Activated naive CD4-positive, alpha-beta T cell treated with anti-CD3 and anti-CD28 coated beads, Interleukin-2, amount 50 U/mL, for 24 hours (primary cell): ENCODE results near the gene ZRANB1.
A peak's percentile ranks its signal among the peaks of the same experiment; 100 is the strongest.

Source experiments
- H3K27ac Mint-ChIP-seq: one replicate; pipeline ENCODE4 v1.8.0; 2021; ENCODE audit warnings: mild to moderate bottlenecking, mixed read lengths
- H3K27me3 Mint-ChIP-seq: one replicate; pipeline ENCODE4 v1.8.0; 2021; ENCODE audit warnings: mixed read lengths
- H3K36me3 Mint-ChIP-seq: one replicate; pipeline ENCODE4 v1.8.0; 2021; ENCODE audit warnings: mixed read lengths
- H3K4me1 Mint-ChIP-seq: one replicate; pipeline ENCODE4 v1.8.0; 2021; ENCODE audit warnings: mixed read lengths
- H3K4me3 Mint-ChIP-seq: one replicate; pipeline ENCODE4 v1.8.0; 2021; ENCODE audit warnings: mild to moderate bottlenecking, mixed read lengths
- H3K9me3 Mint-ChIP-seq: one replicate; pipeline ENCODE4 v1.8.0; 2021; ENCODE audit warnings: mixed read lengths

Gene ZRANB1

GRCh38 chr10:125001313-125002046 is 59.6 kb downstream of the ZRANB1 start:
- no peak overlapping the region for H3K27ac Mint-ChIP-seq
- no peak overlapping the region for H3K4me3 Mint-ChIP-seq
- no peaks in the 10 kb centered on the region for H3K27me3 Mint-ChIP-seq
- no peaks in the 10 kb centered on the region for H3K9me3 Mint-ChIP-seq
- H3K36me3 Mint-ChIP-seq = no peaks in the 10 kb centered on the region
- H3K4me1 Mint-ChIP-seq = no peaks in the 10 kb centered on the region

DNA sequence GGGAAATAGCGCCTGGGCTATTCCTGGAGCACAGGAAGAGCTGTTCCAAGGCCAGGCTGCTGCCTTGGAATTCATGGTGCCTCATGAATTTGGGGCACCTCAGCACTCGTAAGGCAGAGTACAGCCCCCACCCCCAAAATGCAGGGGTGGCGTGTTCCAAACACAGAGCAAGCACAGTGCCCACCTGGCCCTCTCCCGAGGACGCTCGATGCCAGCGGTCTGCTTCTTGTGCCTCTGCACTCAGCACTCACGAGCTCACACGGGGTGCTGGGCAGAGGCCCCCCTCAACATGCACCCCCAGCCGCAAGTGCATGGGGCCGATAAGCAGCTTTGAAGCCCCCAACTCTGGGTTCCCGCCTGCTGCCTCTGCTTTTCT is 60.1 kb downstream of the ZRANB1 start:
- no peak overlapping the region for H3K4me3 Mint-ChIP-seq
- H3K27ac Mint-ChIP-seq = no peak overlapping the region
- H3K36me3 Mint-ChIP-seq = no peaks in the 10 kb centered on the region
- no peaks in the 10 kb centered on the region for H3K4me1 Mint-ChIP-seq
- H3K27me3 Mint-ChIP-seq = no peaks in the 10 kb centered on the region
- H3K9me3 Mint-ChIP-seq = no peaks in the 10 kb centered on the region

- Mint-ChIP-seq H3K4me3 (no peak overlapping the region), H3K9me3 (no peaks in the 10 kb centered on the region), H3K27ac (peak overlapping the region; percentile 23), H3K27me3 (no peaks in the 10 kb centered on the region), H3K36me3 (no peaks in the 10 kb centered on the region), H3K4me1 (no peaks in the 10 kb centered on the region)
Measured at GRCh38 chr10:125002423-125003145, 60.7 kb downstream of the ZRANB1 start.

DNA sequence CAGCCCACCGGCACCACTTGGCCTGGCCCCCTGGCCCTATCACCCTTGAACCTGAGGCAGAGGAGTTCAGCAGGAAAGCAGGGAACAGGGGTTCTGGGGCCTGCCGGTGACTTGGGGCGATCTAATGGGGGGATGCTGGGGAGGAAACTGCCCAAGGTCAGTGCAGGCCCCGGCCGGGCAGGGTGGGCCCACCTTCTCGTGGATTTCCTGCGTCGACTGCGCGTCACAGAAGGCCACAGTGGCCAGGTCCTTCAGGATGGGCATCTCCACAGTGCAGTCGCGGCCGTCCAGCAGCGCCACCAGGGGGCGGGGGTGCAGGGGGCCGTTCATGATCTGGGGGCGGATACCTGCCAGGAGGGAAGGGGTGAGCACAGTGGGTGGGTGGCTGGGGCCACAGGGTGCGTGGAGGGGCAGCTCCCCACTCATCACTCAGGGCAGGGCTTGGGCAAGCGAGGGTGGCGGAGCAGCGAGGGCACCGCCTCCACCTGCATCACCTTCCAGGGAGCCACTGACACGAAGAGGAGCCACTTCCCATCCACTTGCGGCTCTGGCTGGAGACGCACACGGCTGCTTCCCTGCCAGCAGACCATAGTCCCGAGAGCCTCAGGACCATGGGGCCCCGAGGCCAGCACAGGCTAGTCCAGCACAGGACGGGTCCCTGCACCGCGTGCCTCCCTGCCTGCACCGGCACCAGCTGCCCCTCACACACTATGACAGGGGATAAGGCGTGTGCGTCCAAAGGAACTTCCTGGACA is 61.4 kb downstream of the ZRANB1 start:
- peak overlapping the region; percentile 23 for H3K27ac Mint-ChIP-seq
- no peak overlapping the region for H3K4me3 Mint-ChIP-seq
- H3K36me3 Mint-ChIP-seq = no peaks in the 10 kb centered on the region
- H3K4me1 Mint-ChIP-seq = no peaks in the 10 kb centered on the region
- no peaks in the 10 kb centered on the region for H3K9me3 Mint-ChIP-seq
- no peaks in the 10 kb centered on the region for H3K27me3 Mint-ChIP-seq

GRCh38 chr10:125003901-125004467 is 62.1 kb downstream of the ZRANB1 start:
- no peaks in the 10 kb centered on the region for H3K4me1 Mint-ChIP-seq
- H3K27ac Mint-ChIP-seq = no peak overlapping the region
- no peak overlapping the region for H3K4me3 Mint-ChIP-seq
- H3K9me3 Mint-ChIP-seq = no peaks in the 10 kb centered on the region
- H3K27me3 Mint-ChIP-seq = no peaks in the 10 kb centered on the region
- no peaks in the 10 kb centered on the region for H3K36me3 Mint-ChIP-seq

GRCh38 chr10:125004571-125005311 is 62.8 kb downstream of the ZRANB1 start:
- H3K4me3 Mint-ChIP-seq = no peak overlapping the region
- H3K27ac Mint-ChIP-seq = no peak overlapping the region
- H3K9me3 Mint-ChIP-seq = no peaks in the 10 kb centered on the region
- no peaks in the 10 kb centered on the region for H3K27me3 Mint-ChIP-seq
- H3K4me1 Mint-ChIP-seq = no peaks in the 10 kb centered on the region
- no peaks in the 10 kb centered on the region for H3K36me3 Mint-ChIP-seq

- Mint-ChIP-seq H3K4me3 (no peak overlapping the region), H3K27me3 (no peaks in the 10 kb centered on the region), H3K9me3 (no peaks in the 10 kb centered on the region), H3K27ac (no peak overlapping the region), H3K36me3 (no peaks in the 10 kb centered on the region), H3K4me1 (no peaks in the 10 kb centered on the region)
Measured at GRCh38 chr10:125005312-125006187, 63.6 kb downstream of the ZRANB1 start.

DNA sequence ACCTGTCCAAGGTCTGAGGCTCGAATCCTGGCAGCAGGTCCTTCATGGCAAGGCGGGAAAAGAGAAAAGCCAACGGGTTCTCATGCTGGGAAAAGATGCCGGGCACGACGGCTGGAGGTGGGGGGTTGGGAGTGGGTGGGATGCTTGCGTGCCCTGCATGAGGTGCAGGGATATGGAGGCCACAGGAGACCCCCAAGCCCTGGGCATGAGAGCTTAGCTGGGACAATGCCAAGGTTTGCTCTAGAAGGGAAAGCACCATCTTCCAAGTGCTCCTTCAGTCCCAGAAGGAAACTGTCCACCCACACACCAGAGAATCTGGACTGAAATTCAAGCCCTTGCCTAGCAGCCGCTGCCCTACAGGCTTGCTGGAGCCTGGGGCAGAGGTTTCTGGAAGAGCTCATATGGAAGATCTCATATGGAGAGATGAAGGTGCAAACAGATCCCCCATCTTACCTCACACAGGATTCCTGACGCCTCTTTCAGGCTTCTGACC is 64.3 kb downstream of the ZRANB1 start:
- Mint-ChIP-seq H3K27me3 (no peaks in the 10 kb centered on the region), H3K4me3 (no peak overlapping the region), H3K4me1 (no peaks in the 10 kb centered on the region), H3K27ac (no peak overlapping the region), H3K9me3 (no peaks in the 10 kb centered on the region), H3K36me3 (no peaks in the 10 kb centered on the region)

GRCh38 chr10:125006921-125007426 is 65.1 kb downstream of the ZRANB1 start:
- Mint-ChIP-seq H3K36me3 (no peaks in the 10 kb centered on the region), H3K27ac (no peak overlapping the region), H3K9me3 (no peaks in the 10 kb centered on the region), H3K4me1 (no peaks in the 10 kb centered on the region), H3K27me3 (no peaks in the 10 kb centered on the region), H3K4me3 (no peak overlapping the region)

GRCh38 chr10:125007436-125007835 is 65.5 kb downstream of the ZRANB1 start:
- no peak overlapping the region for H3K4me3 Mint-ChIP-seq
- H3K4me1 Mint-ChIP-seq = no peaks in the 10 kb centered on the region
- H3K27me3 Mint-ChIP-seq = no peaks in the 10 kb centered on the region
- no peak overlapping the region for H3K27ac Mint-ChIP-seq
- no peaks in the 10 kb centered on the region for H3K9me3 Mint-ChIP-seq
- no peaks in the 10 kb centered on the region for H3K36me3 Mint-ChIP-seq

DNA sequence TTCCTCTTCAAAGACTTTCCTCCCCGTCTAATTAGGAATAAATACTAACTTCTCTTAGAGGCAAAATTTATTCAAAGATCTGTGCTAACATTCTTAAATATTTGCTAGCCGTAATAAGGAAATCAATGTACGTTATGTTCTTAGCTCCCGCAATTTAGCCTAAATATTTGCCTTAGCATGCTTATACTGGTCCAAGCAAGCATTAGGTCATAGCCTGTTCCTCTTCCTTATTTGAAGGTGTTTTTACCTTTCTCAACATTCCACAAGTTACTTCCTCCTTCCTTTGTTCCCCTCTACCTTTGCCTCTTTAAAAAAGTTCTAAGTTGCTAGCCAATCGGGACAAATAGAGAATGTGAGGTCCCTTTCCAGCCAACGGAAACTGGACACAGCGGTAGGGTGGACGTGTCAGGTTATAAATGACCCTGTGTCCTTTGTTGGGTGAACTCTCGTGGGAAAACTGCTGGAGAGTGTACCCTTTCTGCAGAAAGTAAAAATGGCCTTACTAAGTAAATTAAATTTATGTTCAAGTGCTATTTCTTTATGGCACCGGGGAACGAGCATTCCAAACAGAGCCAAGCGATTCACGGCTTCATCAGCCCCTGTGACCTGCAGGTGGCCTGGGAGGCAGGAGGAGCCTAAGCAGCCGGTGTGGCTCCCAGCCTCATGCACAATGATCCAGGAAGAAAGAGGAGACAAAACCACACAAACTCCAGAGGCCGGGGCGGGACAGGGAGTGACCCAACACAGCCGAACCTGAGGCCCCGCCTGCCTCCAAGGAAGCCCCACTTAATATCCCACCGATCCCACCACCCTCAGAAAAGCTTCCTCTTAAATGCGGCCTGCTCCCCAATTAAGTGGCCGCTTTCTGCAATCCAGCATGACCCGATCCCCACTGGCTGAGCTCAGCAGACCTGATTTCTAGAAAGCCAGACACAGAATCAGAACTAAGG is 67.0 kb downstream of the ZRANB1 start:
- H3K27ac Mint-ChIP-seq = no peak overlapping the region
- no peaks in the 10 kb centered on the region for H3K9me3 Mint-ChIP-seq
- no peaks in the 10 kb centered on the region for H3K4me1 Mint-ChIP-seq
- no peak overlapping the region for H3K4me3 Mint-ChIP-seq
- no peaks in the 10 kb centered on the region for H3K27me3 Mint-ChIP-seq
- no peaks in the 10 kb centered on the region for H3K36me3 Mint-ChIP-seq

DNA sequence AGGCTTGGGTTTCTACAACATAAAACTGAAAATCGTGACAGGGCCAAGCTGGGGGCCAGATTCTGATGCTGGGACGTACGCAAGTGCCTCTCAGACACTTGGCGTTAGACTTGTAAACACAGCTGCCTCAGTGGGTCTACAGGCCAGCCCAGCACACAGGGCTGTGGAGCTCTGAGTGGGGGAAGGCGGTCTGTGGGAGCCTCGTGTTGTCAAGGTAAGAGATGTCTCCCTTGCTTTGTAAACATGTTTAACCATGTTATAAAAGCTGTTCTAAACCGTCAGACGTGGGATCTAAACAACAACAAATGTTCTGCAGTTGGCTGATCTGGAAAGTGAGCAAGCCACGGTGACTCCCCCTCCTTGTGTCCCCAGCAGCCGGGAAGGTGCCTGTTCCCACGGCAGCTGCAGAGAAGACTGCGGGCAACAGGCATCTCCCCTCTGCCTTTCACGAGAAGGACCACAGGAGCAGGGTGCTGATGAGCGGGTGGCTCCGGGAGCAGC is 67.8 kb downstream of the ZRANB1 start:
- Mint-ChIP-seq H3K4me3 (no peak overlapping the region), H3K27ac (no peak overlapping the region), H3K4me1 (no peaks in the 10 kb centered on the region), H3K27me3 (no peaks in the 10 kb centered on the region), H3K9me3 (no peaks in the 10 kb centered on the region), H3K36me3 (no peaks in the 10 kb centered on the region)

GRCh38 chr10:125010362-125010761 is 68.4 kb downstream of the ZRANB1 start:
- H3K36me3 Mint-ChIP-seq = no peaks in the 10 kb centered on the region

More at GRCh38 chr10:125010362-125010761, 68.4 kb downstream of the ZRANB1 start:
- H3K4me1 Mint-ChIP-seq = no peaks in the 10 kb centered on the region
- H3K27me3 Mint-ChIP-seq = no peaks in the 10 kb centered on the region
- H3K4me3 Mint-ChIP-seq = no peak overlapping the region
- H3K9me3 Mint-ChIP-seq = no peaks in the 10 kb centered on the region
- H3K27ac Mint-ChIP-seq = no peak overlapping the region
